T follicular helper cell (primary cell): Measurements from ENCODE around the gene TTC28.
"Not testable (repeated sequence)": the region's sequence is repeated elsewhere in the genome, so short reads cannot be mapped to it uniquely, and the experiment has no call there.

Experiments
- DNase-seq: peaks from one replicate; pipeline ENCODE4 v3.0.0-alpha.2; 2020; ENCODE audit warnings: low read depth

The TTC28 gene

GRCh38 chr22:28229566-28230485 lies 449.8 kb downstream of the TTC28 start:
- DNase-seq = no peak

GRCh38 chr22:28223826-28224225 lies 455.8 kb downstream of the TTC28 start:
- DNase-seq = no peak

- no peak for DNase-seq
Measured at GRCh38 chr22:28222976-28223745, 456.5 kb downstream of the TTC28 start.

- no peak for DNase-seq
Measured at GRCh38 chr22:28222571-28222970, 457.1 kb downstream of the TTC28 start.

- DNase-seq = no peak
Measured at GRCh38 chr22:28222052-28222451, 457.6 kb downstream of the TTC28 start.

GRCh38 chr22:28220626-28221363 lies 458.8 kb downstream of the TTC28 start:
- DNase-seq = no peak

GRCh38 chr22:28217277-28217676 lies 462.4 kb downstream of the TTC28 start:
- no peak for DNase-seq

GRCh38 chr22:28214750-28215149 lies 464.9 kb downstream of the TTC28 start:
- DNase-seq = not testable (repeated sequence)

GRCh38 chr22:28209457-28209856 lies 470.2 kb downstream of the TTC28 start:
- DNase-seq = not testable (repeated sequence)

- no peak for DNase-seq
Measured at GRCh38 chr22:28208787-28209186, 470.9 kb downstream of the TTC28 start.

- DNase-seq = no peak
Measured at GRCh38 chr22:28208036-28208435, 471.6 kb downstream of the TTC28 start.

GRCh38 chr22:28207281-28208030 lies 472.2 kb downstream of the TTC28 start:
- DNase-seq = no peak

GRCh38 chr22:28205926-28206325 lies 473.7 kb downstream of the TTC28 start:
- no peak for DNase-seq

- no peak for DNase-seq
Measured at GRCh38 chr22:28204382-28204781, 475.3 kb downstream of the TTC28 start.

- DNase-seq = no peak
Measured at GRCh38 chr22:28203286-28203685, 476.4 kb downstream of the TTC28 start.

- no peak for DNase-seq
Measured at GRCh38 chr22:28198692-28199091, 480.9 kb downstream of the TTC28 start.

- DNase-seq = not testable (repeated sequence)
Measured at GRCh38 chr22:28191571-28191970, 488.1 kb downstream of the TTC28 start.

GRCh38 chr22:28188178-28188879 lies 491.3 kb downstream of the TTC28 start:
- DNase-seq = no peak

GRCh38 chr22:28187612-28188011 lies 492.0 kb downstream of the TTC28 start:
- no peak for DNase-seq

- no peak for DNase-seq
Measured at GRCh38 chr22:28186641-28187040, 493.0 kb downstream of the TTC28 start.

- no peak for DNase-seq
Measured at GRCh38 chr22:28185130-28185529, 494.5 kb downstream of the TTC28 start.
